Fibroblast of lung (primary cell): Measurements from ENCODE around the gene GPC6.

Source experiments
- EZH2 ChIP-seq: IDR thresholded peaks from 2 replicates; pipeline ENCODE4 v1.5.1; 2012; ENCODE audit warnings: low read length, control low read depth, mild to moderate bottlenecking; ENCODE audit errors: missing control alignments
- TF ChIP-seq, protein P1 (sequence below), 2 donors: IDR thresholded peaks in 1 of 2; conservative IDR thresholded peaks in 1 of 2; 1 replicate in 1 of 2; 2 replicates in 1 of 2; pipeline ENCODE4 v1.5.1; 2011 to 2012; ENCODE audit warnings: low read length in 2 of 2, control low read depth in 1 of 2, inconsistent platforms in 1 of 2, low read depth in 1 of 2, mild to moderate bottlenecking in 1 of 2

DNA sequence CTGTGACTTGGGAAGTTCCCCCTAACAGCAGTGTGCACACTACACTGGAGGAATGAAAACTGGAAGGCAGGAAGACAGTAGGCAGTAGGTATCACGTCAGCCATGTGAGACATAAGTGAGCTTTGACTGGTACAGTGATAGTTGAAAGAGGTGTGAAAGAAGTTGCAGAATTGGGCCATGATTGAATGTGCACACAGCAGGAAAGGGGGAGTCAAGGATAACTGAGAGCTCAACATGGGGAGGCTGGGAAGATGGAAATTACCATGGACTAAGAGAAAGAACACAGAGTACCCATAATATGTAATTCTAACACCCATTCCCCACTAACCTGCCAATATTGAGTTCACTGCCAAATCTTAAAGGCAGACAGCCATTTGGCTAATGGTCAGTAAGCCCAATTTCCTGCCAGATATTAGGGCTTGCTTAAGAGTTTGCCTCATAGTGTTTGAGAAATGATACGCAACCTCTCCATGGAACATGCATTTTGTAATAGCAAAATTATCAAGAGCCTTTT, 931.2 kb downstream of the GPC6 start:
- TF ChIP-seq, protein P1, sequence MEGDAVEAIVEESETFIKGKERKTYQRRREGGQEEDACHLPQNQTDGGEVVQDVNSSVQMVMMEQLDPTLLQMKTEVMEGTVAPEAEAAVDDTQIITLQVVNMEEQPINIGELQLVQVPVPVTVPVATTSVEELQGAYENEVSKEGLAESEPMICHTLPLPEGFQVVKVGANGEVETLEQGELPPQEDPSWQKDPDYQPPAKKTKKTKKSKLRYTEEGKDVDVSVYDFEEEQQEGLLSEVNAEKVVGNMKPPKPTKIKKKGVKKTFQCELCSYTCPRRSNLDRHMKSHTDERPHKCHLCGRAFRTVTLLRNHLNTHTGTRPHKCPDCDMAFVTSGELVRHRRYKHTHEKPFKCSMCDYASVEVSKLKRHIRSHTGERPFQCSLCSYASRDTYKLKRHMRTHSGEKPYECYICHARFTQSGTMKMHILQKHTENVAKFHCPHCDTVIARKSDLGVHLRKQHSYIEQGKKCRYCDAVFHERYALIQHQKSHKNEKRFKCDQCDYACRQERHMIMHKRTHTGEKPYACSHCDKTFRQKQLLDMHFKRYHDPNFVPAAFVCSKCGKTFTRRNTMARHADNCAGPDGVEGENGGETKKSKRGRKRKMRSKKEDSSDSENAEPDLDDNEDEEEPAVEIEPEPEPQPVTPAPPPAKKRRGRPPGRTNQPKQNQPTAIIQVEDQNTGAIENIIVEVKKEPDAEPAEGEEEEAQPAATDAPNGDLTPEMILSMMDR (conservative IDR thresholded peaks at IDR 0.05 in 1 of 2, IDR thresholded peaks at IDR 0.05 in 1 of 2; ENCODE audit: low read depth in 1 of 2, low read length in 2 of 2): no peak
- TF ChIP-seq EZH2: no peak
